ENCODE results near the gene UTS2R.
"Not testable (repeated sequence)": the region's sequence is repeated elsewhere in the genome, so short reads cannot be mapped to it uniquely, and the experiment has no call there.

Gene UTS2R

DNA sequence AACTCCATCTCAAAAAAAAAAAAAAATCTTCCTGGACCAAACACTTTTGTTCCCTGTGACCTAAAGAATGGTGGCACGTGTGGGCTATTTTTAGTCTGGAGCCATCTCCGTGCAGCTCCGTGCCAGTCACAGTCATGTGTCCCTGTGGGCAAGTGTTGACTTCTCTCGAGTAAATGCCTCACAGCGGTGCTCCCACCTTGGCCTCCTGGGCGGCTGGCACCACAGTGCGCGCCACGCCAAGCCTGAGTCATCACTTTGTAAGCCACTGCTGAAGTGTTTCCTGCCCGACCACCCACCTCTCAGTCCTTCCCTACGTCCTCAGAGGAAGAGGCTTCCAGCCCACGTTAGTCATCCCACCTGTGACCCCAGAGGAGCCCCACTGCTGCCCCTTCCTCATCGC lies 35.7 kb downstream of the UTS2R start:
- Histone ChIP-seq H3K36me3 (ENCODE audit: control insufficient read depth, insufficient read depth, low read length) (no peaks in the 10 kb centered on the region), H3K9me3 (ENCODE audit: control insufficient read depth, low read length) (no peaks in the 10 kb centered on the region), H3K4me1 (ENCODE audit: control insufficient read depth, insufficient read depth, low read length) (no peaks in the 10 kb centered on the region)

DNA sequence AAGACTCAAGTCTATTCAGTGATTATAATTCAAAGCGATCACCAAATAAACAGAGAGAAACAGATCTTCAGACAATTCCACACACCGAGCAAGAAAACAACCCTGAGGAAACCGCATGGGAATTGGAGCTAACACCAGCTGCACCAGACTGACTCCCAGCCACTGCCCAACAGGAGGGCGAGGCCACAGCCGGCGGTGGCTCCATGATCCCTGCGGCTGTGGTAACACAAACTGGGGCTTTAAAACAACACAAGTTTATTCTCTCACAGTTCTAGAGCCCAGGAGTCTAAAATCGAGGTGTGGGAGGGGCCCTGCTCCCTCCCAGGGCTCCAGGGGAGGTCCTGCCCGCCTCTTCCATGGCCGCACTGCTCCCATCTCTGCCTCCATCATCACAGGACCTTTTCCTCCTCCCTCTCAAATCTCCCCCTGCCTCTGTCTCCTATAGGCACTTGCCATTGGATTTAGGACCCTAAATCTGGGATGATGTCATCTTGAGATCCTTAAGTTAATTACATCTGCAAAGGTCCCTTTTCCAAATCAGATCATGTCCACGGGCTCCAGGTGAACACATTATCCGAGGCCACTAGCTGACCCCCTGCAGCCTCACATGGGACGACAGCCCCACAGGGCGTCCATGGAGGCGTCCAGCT lies 36.8 kb downstream of the UTS2R start:
- no peaks in the 10 kb centered on the region for H3K27me3 ChIP-seq (ENCODE audit: control insufficient read depth, insufficient read depth, low read length)
- H3K9me3 ChIP-seq (ENCODE audit: control insufficient read depth, low read length): no peaks in the 10 kb centered on the region
- H3K4me3 ChIP-seq (ENCODE audit: low read length): no peak overlapping the region
- no peaks in the 10 kb centered on the region for H3K4me1 ChIP-seq (ENCODE audit: control insufficient read depth, insufficient read depth, low read length)
- H3K36me3 ChIP-seq (ENCODE audit: control insufficient read depth, insufficient read depth, low read length): no peaks in the 10 kb centered on the region
- no peak overlapping the region for H3K9ac ChIP-seq (ENCODE audit: low read length)

More for the DNA sequence above, 35.7 kb downstream of the UTS2R start:
- H3K27me3 ChIP-seq (ENCODE audit: control insufficient read depth, insufficient read depth, low read length): no peaks in the 10 kb centered on the region
- no peak overlapping the region for H3K9ac ChIP-seq (ENCODE audit: low read length)
- no peak overlapping the region for H3K4me3 ChIP-seq (ENCODE audit: low read length)

DNA sequence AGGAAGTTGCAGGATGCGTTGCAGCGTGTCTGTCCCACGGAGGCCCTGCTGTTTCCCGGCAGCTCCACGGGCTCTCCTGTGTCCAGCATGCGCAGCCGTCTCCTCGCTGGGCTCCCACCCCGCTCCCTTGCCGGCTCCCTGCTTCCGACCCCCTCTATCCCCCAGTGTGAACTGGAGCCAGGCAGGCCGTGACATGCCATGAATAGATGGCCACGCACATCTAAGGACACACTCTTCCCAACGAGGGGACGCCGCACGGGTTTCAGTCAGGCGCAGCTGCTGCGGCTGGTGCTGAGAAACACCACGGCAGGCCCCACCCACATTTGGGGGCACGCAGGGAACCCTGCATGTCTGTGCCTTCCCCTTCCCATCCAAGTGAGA lies 37.4 kb downstream of the UTS2R start:
- no peak overlapping the region for H3K9ac ChIP-seq (ENCODE audit: low read length)
- no peaks in the 10 kb centered on the region for H3K4me1 ChIP-seq (ENCODE audit: control insufficient read depth, insufficient read depth, low read length)
- H3K27me3 ChIP-seq (ENCODE audit: control insufficient read depth, insufficient read depth, low read length): no peaks in the 10 kb centered on the region
- no peaks in the 10 kb centered on the region for H3K9me3 ChIP-seq (ENCODE audit: control insufficient read depth, low read length)
- H3K4me3 ChIP-seq (ENCODE audit: low read length): no peak overlapping the region
- H3K36me3 ChIP-seq (ENCODE audit: control insufficient read depth, insufficient read depth, low read length): no peaks in the 10 kb centered on the region

GRCh38 chr17:82410014-82410716 lies 38.6 kb downstream of the UTS2R start:
- no peaks in the 10 kb centered on the region for H3K36me3 ChIP-seq (ENCODE audit: control insufficient read depth, insufficient read depth, low read length)
- H3K9me3 ChIP-seq (ENCODE audit: control insufficient read depth, low read length): no peaks in the 10 kb centered on the region
- H3K4me3 ChIP-seq (ENCODE audit: low read length): no peak overlapping the region
- no peaks in the 10 kb centered on the region for H3K27me3 ChIP-seq (ENCODE audit: control insufficient read depth, insufficient read depth, low read length)
- H3K4me1 ChIP-seq (ENCODE audit: control insufficient read depth, insufficient read depth, low read length): peaks cover 4% of the 10 kb centered on the region
- no peak overlapping the region for H3K9ac ChIP-seq (ENCODE audit: low read length)

DNA sequence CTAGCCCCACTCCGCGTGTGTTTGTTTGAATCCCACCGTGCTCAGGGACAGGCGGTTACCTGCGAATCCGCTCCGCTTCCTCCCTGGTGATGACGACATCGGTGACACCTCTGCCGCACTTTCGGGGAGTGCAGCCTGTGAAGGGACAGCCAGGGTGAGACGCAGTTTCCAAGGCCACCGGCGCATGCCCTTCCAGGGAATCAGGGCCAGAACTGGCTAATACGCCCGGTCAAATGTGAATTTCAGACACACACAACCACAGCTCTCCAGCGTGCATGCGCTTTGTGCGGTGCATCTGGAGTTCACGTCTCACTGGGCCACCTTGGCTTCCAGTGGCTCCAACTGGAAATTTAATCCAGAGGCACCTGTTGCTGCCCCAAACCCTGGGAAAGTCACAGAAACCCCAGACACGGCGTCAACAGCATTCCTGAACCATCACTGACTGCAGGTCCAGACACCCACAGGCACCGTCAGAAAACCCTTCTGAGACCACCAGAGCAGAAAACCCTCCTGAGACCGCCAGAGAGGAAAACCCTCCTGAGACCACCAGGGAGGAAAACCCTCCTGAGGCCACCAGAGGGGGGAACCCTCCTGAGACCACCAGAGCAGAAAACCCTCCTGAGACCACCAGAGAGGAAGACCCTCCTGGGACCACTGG lies 40.0 kb downstream of the UTS2R start:
- H3K4me1 ChIP-seq (ENCODE audit: control insufficient read depth, insufficient read depth, low read length): peaks cover 4% of the 10 kb centered on the region
- no peak overlapping the region for H3K9ac ChIP-seq (ENCODE audit: low read length)
- no peak overlapping the region for H3K4me3 ChIP-seq (ENCODE audit: low read length)
- H3K9me3 ChIP-seq (ENCODE audit: control insufficient read depth, low read length): no peaks in the 10 kb centered on the region
- no peaks in the 10 kb centered on the region for H3K27me3 ChIP-seq (ENCODE audit: control insufficient read depth, insufficient read depth, low read length)
- no peaks in the 10 kb centered on the region for H3K36me3 ChIP-seq (ENCODE audit: control insufficient read depth, insufficient read depth, low read length)

GRCh38 chr17:82412081-82412480 lies 40.5 kb downstream of the UTS2R start:
- not testable (repeated sequence) for H3K9ac ChIP-seq (ENCODE audit: low read length); H3K27me3 ChIP-seq (ENCODE audit: control insufficient read depth, insufficient read depth, low read length); H3K4me3 ChIP-seq (ENCODE audit: low read length); H3K4me1 ChIP-seq (ENCODE audit: control insufficient read depth, insufficient read depth, low read length); H3K9me3 ChIP-seq (ENCODE audit: control insufficient read depth, low read length); H3K36me3 ChIP-seq (ENCODE audit: control insufficient read depth, insufficient read depth, low read length)

DNA sequence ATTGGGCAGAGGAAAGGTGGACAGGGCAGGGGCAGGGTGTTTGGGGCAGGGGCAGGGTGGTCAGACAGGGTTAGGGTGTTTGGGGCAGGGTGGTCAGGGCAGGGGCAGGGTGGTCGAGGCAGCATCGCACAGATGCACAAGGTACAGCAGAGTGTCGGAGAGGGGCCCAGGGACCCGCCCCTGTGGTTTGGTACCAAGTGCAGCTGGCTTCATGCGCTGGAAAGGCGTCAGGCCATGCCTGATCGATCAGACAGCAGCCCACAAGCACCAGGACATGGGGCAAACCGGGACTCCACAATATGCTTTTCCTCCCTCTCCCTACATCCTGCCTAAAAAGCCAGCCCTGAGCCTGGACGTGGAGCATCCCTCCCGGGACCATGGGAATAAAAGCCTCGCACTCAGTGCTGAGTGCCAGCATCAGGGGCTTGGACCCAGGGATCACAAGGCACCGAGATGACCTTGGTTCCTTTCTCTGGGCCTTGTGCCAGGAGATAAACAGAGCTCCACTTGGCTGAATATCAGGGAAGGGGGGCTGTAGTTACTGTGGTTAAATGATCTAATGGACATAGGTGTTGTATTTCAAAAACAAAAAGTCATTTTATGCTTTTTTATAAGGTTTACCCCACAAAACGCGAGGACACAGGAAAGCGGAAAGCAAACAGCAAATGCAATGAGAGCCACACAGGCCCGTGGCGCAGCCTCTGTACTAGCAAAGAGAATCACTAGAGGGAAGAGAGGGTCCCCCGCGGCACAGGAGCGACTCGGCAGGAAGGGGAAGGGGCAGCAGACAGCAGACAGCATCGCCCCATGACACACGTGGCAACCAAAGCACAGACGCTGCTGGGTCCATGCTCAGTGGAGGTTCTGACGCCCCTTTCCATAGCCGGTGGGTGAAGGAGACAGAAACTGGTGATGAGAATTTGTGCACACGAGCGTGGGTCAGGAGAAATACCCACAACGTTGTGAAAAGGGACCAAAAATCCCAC lies 41.3 kb downstream of the UTS2R start:
- H3K27me3 ChIP-seq (ENCODE audit: control insufficient read depth, insufficient read depth, low read length): no peaks in the 10 kb centered on the region
- H3K9me3 ChIP-seq (ENCODE audit: control insufficient read depth, low read length): no peaks in the 10 kb centered on the region
- peaks cover 4% of the 10 kb centered on the region for H3K4me1 ChIP-seq (ENCODE audit: control insufficient read depth, insufficient read depth, low read length)
- no peaks in the 10 kb centered on the region for H3K36me3 ChIP-seq (ENCODE audit: control insufficient read depth, insufficient read depth, low read length)
- no peak overlapping the region for H3K4me3 ChIP-seq (ENCODE audit: low read length)
- H3K9ac ChIP-seq (ENCODE audit: low read length): no peak overlapping the region

DNA sequence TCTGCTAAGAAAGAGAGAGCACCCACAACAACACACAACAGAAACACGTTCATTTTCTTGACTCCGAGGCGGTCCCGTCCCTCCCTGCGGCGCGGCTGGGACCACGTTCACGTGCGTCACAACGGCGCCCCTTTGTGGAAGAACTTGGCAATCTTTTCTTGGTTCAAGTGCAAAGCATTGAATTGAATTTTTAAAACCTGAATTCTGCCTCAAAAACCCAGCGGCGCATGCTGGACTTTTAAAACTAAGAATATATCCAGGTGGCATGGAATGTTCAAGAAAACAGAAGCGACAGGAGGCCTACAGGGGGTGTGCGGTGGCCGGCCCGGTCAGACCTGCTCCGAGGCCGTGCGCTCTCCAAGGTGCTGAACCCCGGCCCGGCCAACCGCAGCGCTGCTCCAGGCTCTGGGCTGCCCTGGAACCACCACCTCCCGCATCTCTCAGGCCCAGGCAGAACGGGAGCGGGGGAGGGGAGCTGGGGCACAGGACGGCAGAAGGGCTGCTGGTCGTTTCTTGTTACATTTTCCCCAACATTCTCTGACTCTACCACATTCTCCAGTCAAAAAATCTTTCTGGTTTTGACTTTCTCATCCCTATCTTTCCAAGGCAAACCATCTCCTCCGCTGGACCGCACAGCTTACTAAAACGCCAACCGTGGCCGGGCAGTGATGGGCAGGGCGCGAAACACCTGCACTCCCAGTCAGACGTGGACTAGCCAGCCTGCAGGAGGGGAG lies 43.1 kb downstream of the UTS2R start:
- H3K4me1 ChIP-seq (ENCODE audit: control insufficient read depth, insufficient read depth, low read length): peaks cover 4% of the 10 kb centered on the region
- H3K9ac ChIP-seq (ENCODE audit: low read length): no peak overlapping the region
- H3K27me3 ChIP-seq (ENCODE audit: control insufficient read depth, insufficient read depth, low read length): no peaks in the 10 kb centered on the region
- H3K9me3 ChIP-seq (ENCODE audit: control insufficient read depth, low read length): no peaks in the 10 kb centered on the region
- H3K4me3 ChIP-seq (ENCODE audit: low read length): no peak overlapping the region
- H3K36me3 ChIP-seq (ENCODE audit: control insufficient read depth, insufficient read depth, low read length): no peaks in the 10 kb centered on the region

DNA sequence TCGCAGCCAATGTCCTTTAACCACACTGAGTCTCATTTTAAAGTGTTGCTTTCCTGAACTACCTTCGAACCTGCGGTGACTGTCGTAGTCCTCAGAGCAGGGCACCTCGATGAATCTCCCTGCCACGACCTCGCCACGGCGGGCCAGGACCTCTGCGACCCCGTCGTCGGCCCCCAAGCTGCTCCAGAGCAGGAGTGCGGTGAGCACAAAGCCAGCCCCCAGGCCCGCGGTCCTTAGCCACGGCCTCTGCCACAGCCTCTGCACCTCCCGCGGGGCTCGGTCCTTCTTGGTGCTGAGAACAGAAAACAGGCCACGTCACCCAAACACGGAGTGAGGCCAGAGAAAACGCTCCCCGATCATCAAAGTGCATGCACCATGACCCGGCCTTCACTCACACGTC lies 43.8 kb downstream of the UTS2R start:
- Histone ChIP-seq H3K4me3 (ENCODE audit: low read length) (no peak overlapping the region), H3K9ac (ENCODE audit: low read length) (no peak overlapping the region), H3K9me3 (ENCODE audit: control insufficient read depth, low read length) (no peaks in the 10 kb centered on the region), H3K4me1 (ENCODE audit: control insufficient read depth, insufficient read depth, low read length) (peaks cover 4% of the 10 kb centered on the region), H3K36me3 (ENCODE audit: control insufficient read depth, insufficient read depth, low read length) (no peaks in the 10 kb centered on the region), H3K27me3 (ENCODE audit: control insufficient read depth, insufficient read depth, low read length) (no peaks in the 10 kb centered on the region)

DNA sequence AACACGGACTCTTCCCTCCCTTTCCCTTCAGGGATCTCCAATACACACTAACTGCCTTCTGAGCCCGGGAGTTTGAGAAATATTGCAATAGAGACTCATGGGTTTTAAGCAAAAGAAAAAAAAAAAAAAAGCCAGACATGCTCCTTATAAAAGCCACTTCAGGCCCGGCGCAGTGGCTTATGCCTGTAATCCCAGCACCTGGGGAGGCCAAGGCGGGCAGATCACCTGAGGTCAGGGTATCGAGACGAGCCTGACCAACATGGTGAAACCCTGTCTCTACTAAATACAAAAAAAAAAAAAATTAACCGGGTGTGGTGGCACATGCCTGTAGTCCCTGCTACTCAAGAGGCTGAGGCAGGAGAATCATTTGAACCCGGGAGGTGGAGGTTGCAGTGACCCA lies 44.2 kb downstream of the UTS2R start:
- no peak overlapping the region for H3K9ac ChIP-seq (ENCODE audit: low read length)

DNA sequence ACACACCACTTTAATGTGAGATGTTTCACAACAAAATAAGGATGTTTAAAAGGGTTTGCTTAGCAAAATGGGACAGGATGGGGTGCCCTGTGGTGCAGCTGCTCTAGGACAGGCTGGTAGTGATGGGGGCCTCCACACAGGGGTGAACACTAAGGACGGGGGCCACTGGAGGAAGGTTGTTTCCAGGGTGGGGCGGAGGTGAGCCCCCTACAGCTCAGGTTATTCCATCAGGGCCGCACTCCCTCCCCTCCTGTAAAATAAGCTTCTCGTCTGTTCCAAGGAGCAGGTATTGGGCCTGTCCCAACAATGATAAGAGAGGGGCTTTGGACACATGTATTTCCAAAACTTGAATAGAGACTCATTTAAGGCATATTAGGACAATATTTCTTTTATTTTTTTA lies 44.7 kb downstream of the UTS2R start:
- Histone ChIP-seq H3K4me1 (ENCODE audit: control insufficient read depth, insufficient read depth, low read length) (peaks cover 4% of the 10 kb centered on the region), H3K36me3 (ENCODE audit: control insufficient read depth, insufficient read depth, low read length) (peaks cover 4% of the 10 kb centered on the region), H3K27me3 (ENCODE audit: control insufficient read depth, insufficient read depth, low read length) (no peaks in the 10 kb centered on the region), H3K4me3 (ENCODE audit: low read length) (no peak overlapping the region), H3K9me3 (ENCODE audit: control insufficient read depth, low read length) (no peaks in the 10 kb centered on the region), H3K9ac (ENCODE audit: low read length) (no peak overlapping the region)

More for the DNA sequence above, 44.2 kb downstream of the UTS2R start:
- no peak overlapping the region for H3K4me3 ChIP-seq (ENCODE audit: low read length)
- no peaks in the 10 kb centered on the region for H3K27me3 ChIP-seq (ENCODE audit: control insufficient read depth, insufficient read depth, low read length)
- peaks cover under 1% of the 10 kb centered on the region for H3K36me3 ChIP-seq (ENCODE audit: control insufficient read depth, insufficient read depth, low read length)
- H3K9me3 ChIP-seq (ENCODE audit: control insufficient read depth, low read length): no peaks in the 10 kb centered on the region
- peaks cover 4% of the 10 kb centered on the region for H3K4me1 ChIP-seq (ENCODE audit: control insufficient read depth, insufficient read depth, low read length)

All from mucosa of stomach (tissue), 1 donor.